GM23338 (cell line): ENCODE results near the gene CPLX1. TPM values are rescaled to one million over a fixed set of nuclear protein-coding genes. Genes with fewer than 3 reads are reported as not detected.

Source experiments
- CREB1 ChIP-seq: fragments of 250-450 bp; sonication (Bioruptor Pico); IDR thresholded peaks from 2 replicates; pipeline ENCODE4 v1.5.0; 2020; ENCODE audit warnings: low read depth, mild to moderate bottlenecking, moderate library complexity
- ETS1 ChIP-seq: IDR thresholded peaks from 2 replicates; pipeline ENCODE4 v1.6.1; 2016; ENCODE audit warnings: antibody characterized with exemption
- EZH2phosphoT487 ChIP-seq: fragments of 200-600 bp; sonication (generic); IDR thresholded peaks from one replicate; pipeline ENCODE4 v1.8.1; 2018; ENCODE audit warnings: antibody characterized with exemption; ENCODE audit not compliant: unreplicated experiment
- POLR2AphosphoS5 ChIP-seq: IDR thresholded peaks from 2 replicates; pipeline ENCODE4 v1.6.1; 2016; ENCODE audit warnings: antibody characterized with exemption, low read depth
- STAT1 ChIP-seq: IDR thresholded peaks from one replicate; pipeline ENCODE4 v1.6.1; 2016; ENCODE audit warnings: antibody characterized with exemption; ENCODE audit not compliant: unreplicated experiment
- ZNF114 ChIP-seq: fragments of 250-450 bp; sonication (Bioruptor Pico); IDR thresholded peaks from 2 replicates; pipeline ENCODE4 v1.5.0; 2020; ENCODE audit warnings: mild to moderate bottlenecking, moderate library complexity
- ZNF462 ChIP-seq: fragments of 250-450 bp; sonication (Bioruptor Pico); IDR thresholded peaks from 2 replicates; pipeline ENCODE4 v1.5.0; 2020; ENCODE audit warnings: mild to moderate bottlenecking, moderate library complexity
- polyA plus RNA-seq: library from polyadenylated mRNA; unstranded; fragments of >200 nt; fragmentation: Nextera tagmentation; extraction: Ambion mirVana; gene quantifications from 2 replicates; pipeline ENCODE4 v1.2.1, GENCODE V29; 2016
- total RNA-seq: library from RNA; depleted of rRNA; stranded (reverse); fragments of >200 nt; shearing (Covaris generic); gene quantifications from 2 replicates; pipeline ENCODE4 v1.2.3, GENCODE V29; 2014

The CPLX1 gene
- total and polyA plus RNA-seq, 2 experiments from 2014 or later = 0.86 to 0.97 TPM

GRCh38 chr4:818106-818921, 7.6 kb downstream of the CPLX1 start (continued):
- TF ChIP-seq ZNF462 (no peak), ETS1 (no peak), ZNF114 (CRISPR knock-in tag) (no peak), POLR2AphosphoS5 (no peak), STAT1 (no peak), EZH2phosphoT487 (no peak), CREB1 (CRISPR knock-in tag) (no peak)
